ENCODE measurements around the gene RRP1B.
"Not testable (repeated sequence)": the region's sequence is repeated elsewhere in the genome, so short reads cannot be mapped to it uniquely, and the experiment has no call there.

The RRP1B gene

DNA sequence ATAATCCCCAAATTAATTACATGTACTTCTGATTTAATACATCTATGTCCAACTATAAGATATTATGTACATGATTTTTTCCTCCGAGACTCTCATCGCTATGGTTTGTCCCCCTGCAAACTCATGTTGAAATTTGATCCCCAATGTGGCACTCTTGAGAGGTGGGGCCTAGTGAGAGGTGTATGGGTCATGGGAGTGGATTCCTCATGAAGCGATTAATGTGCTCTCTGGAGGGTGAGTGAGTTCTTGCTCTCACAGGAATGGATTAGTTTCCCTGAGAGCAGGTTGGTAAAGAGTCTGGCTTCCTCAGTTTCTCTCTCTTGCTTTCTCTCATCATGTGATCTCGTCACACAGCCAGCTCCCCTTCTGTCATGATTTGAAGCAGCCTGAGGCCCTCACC lies 16.2 kb upstream of the RRP1B start:
- no peak for DNase-seq (ENCODE audit: low read depth in 2 of 2)

GRCh38 chr21:43644071-43644470 lies 15.3 kb upstream of the RRP1B start:
- DNase-seq (ENCODE audit: low read depth in 2 of 2) = no peak

GRCh38 chr21:43644609-43645008 lies 14.8 kb upstream of the RRP1B start:
- DNase-seq (ENCODE audit: low read depth in 2 of 2) = no peak

DNA sequence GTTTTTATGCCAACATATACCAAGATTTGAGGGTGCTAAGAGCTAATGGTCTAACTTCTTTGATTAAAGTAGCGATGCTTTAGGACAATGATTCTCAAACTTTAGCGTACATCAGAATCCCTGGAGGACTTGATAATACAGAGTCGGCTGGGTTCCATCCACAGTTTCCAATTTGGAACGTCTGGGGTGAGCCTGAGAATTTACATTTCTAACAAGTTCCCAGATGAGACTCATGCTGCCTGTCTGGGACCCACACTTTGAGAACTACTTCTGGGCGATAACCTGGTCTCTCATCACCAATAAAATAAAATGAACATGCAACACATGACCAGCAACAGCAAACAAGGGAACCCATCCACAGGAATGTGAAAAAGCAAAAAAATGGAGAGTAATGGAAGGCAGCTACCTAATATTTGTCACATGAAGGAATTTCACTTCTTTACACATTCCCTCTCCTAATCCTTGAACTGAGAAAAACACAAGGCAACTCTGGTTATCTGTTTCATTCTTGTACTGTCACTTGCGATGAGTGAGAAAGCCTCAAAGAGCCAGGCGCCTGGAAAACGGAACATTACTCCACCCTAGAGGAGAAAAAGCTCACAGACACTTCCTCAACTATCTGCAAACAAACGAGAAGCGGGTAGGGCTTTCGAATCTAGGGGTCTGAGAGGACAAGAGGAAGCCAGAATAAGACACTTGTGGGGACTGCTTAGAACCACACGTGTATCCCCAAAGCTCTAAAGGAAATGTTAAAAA lies 14.0 kb upstream of the RRP1B start:
- no peak for DNase-seq (ENCODE audit: low read depth in 2 of 2)

DNA sequence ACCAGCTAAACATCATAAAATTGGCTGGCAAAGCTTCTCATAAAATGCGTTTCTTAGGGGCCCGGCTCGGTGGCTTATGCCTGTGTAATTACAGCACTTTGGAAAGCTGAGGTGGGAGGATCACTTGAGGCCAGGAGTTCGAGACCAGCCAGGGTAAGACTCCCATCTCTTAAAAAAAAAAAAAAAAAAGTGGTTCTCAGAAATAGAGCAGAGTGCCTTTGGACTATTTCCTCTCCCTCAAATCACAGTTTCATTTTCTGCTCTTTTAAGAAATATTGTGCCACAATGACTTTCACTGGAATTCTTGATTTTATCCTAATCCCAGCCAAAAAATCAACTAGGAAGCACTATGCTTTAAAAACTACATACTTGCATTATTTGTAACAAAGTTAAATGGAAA lies 13.4 kb upstream of the RRP1B start:
- DNase-seq (ENCODE audit: low read depth in 2 of 2) = no peak

DNA sequence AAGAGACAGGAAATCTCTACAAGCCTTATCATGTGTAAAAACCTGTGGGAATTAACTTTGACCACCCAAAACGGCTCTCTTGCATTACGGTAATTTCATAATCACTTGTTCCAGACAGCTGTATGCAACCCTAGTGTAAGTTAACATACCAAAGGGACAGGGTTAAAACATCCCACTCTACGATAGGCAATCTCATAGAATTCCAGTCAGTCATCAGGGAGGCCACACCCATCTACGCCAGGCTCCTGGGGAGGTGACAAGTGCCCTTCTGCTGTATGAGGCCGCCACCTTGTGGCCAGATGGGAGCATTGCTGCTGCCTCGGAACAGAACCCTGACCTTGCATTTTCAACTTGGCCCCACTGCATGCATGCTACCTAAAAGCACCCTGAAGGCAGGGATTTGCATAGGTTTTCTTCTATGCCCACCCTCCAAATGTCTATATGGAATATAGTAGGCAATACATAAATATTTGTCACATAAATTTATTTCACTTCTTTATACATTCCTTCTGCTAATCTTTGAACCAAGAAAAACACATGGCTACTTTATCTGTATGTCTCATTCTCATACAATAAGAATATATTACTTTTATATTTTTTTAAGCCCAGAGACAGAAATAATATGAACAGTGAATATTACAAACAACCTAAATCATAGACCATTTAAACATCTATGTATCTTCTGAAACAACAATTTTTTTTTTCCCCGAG lies 12.7 kb upstream of the RRP1B start:
- peak; percentile 68 to 74 for DNase-seq (ENCODE audit: low read depth in 2 of 2)

- no peak for DNase-seq (ENCODE audit: low read depth in 2 of 2)
These were observed 11.2 kb upstream of the RRP1B start for GRCh38 chr21:43648171-43648570.

DNA sequence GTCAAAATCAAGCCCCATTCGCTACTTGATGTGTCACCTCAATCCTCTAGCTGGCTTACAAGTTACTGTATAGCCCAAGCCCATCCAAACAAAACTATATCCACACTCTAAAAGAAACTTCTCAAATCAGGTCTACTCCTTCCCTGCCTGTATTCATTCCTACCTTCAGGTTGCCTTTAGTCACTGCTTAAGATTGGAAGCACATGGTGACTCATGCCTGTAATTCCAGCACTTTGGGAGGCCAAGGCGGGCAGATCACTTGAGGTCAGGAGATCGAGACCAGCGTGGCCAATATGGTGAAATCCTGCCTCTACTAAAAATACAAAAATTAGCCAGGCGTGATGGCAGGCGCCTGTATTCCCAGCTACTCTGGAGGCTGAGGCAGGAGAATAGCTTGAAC lies 7.4 kb upstream of the RRP1B start:
- DNase-seq (ENCODE audit: low read depth in 2 of 2) = not testable (repeated sequence)

DNA sequence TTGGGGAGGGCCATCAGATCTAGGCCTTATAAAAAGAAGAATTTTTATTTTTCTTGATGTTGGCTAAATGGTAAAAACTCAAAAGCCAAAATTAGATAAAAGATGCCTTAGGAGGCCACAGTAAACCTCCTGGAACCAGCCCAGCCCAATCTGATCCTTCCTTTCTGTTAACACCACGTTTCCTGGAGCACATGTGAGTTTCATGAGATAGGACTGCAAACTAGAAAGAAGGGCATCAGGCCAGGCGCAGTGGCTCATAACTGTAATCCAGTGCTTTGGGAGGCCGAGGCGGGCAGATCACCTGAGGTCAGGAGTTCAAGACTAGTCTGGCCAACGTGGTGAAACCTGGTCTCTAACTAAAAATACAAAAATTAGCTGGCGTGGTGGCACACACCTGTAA lies 6.7 kb upstream of the RRP1B start:
- DNase-seq (ENCODE audit: low read depth in 2 of 2) = no peak

DNA sequence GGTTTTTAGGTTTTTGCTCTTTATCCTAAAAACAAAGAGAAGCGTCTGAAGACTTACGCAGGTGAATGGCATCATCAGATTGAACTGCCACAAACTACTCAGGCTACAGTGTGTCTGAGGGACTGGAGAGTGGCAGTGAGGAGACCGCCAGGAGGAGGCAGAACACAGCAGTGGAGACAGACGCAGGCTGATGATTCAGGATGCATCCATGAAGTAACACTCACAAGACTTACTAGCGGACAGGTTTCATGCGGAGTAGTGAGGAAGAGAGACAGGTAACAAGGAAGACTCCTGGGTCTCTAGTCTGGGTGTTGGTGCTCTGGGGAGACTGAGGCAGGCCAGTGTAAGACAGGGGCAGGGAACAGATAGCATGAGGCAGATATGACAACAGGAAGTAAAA lies 5.7 kb upstream of the RRP1B start:
- DNase-seq (ENCODE audit: low read depth in 2 of 2) = no peak

DNA sequence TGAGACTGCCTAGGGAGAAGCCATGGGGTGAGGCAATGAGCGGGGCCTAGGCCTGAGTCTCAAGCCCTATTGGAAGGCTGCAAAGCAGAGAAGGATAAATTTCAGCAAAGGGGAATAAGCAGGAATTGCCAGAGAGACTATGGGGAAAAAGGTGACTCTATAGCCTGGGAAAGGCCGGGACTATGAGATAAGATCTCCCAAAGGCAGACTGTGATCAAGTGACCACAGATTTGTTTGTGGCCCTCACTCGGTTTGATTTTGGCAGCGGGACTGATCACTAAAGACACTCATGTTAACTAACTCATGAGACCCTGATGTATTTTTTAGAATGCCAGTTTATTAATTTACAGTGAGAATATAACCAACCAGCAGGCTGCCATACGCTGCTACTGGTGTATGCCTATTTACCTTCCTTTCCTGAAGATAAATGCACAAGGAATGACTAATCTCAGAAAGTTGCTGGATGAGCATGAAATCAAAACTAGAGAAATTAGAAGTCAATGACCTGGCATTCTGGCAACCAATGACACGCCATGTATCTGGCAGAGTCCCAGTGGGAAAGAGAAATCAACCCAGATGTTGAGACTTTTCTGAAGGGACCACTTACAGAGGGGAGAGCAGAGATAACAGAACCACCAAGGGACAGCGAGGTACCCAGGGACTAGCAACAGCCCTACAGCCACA lies 4.4 kb upstream of the RRP1B start:
- DNase-seq (ENCODE audit: low read depth in 2 of 2) = no peak

DNA sequence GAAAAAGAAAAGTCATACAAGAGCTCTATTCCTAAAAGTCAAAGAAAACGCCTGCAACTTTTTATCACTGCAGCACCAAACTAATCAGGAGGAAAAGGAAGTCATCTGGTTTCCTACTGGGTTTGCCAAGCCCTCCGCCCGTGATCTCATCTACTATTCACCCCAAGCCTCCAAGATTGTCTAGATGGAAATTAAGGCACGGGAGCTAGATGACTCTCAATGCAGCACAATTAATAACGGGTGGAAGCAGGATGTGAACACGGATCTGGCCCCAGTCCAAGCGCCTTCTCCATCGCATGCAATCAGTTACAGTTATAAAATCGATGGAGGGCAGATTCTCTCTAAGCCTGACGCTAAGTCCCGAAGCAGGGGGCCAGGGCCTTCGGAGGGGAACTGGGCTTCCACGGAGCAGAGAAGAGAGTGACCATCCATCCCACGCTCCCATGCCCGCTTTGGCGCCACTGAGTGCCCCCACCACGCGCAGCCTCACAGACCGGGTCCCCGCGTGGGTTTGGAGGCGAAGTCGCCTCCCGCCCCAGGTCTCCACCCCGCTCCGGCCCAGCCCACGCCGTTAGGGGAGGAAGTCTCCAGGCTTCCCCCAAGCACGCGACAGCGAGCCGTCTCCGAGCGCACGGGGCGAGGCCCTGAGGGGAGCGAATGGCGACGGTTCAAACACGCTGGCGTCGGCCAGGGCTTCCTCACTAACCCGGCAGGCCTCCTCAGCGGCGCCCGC lies 1.8 kb upstream of the RRP1B start:
- DNase-seq (ENCODE audit: low read depth in 2 of 2) = no peak

DNA sequence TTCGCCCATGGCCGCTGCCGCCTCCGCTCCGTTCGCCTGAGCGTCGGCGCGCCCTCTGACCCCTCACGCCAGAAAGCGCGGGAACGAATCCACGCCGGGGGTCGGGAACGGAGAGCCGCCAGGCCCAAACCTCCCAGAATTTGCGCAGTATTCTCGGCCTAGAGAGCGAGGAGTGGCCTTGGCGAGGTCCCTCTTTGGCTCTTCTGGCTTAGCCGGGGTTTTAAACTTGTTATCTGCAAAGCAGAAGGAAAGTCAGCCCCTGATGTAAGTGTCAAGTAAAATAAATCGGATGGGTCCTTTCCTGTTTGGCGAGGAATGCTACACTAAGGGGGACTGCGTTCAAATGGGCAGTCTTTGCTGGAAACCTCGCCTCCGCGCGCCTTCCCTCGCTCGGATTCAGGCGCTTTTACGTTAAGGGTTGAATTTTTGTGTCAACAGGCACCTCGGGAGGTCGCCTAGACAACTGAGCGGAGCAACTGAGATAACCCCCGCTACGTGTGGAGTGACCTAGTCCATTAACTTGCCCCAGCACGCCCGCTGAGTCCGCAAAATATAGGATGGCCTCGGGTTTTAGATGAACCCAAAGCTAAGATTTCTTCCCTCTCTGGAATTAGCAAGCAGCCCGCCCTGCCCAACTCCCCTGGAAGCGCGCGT lies 1.1 kb upstream of the RRP1B start:
- no peak for DNase-seq (ENCODE audit: low read depth in 2 of 2)

GRCh38 chr21:43658769-43659135 lies 608 bp upstream of the RRP1B start:
- no peak for DNase-seq (ENCODE audit: low read depth in 2 of 2)

GRCh38 chr21:43662286-43662685 lies 2.9 kb downstream of the RRP1B start:
- no peak for DNase-seq (ENCODE audit: low read depth in 2 of 2)

DNA sequence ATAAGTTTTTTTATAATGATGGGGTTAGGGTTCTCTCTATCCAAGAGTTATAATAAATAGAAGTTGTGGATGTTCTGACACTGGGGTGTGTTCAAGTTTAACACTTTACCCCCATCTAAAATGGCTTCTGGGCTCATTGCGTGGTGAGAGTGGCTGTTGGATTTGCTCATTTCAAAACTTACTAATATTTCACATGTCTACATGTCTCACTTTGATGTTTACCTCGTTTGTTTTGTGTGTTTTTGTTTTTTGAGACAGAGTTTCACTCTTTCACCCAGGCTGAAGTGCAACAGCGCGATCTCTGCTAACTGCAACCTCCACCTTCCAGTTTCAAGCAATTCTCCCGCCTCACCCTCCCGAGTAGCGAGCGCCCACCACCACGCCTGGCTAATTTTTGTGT lies 3.7 kb downstream of the RRP1B start:
- DNase-seq (ENCODE audit: low read depth in 2 of 2) = no peak

DNA sequence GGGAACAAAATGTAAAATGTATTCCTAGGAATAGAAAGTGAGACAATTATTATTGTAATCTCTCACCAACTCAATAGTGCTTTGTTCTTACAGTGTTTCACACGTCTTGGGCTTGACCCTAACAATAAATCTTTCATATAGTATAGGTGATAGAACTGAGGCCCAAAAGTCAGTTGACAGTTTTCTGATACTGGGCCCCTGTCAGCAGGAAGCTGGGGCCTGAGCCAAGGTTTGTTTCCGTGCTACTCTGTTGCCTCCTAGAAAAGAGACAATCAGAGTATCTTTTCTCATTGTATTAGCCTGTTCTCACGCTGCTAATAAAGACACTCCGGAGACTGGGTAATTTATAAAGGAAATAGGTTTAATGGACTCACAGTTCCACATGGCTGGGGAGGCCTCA lies 5.0 kb downstream of the RRP1B start:
- DNase-seq (ENCODE audit: low read depth in 2 of 2) = no peak

DNA sequence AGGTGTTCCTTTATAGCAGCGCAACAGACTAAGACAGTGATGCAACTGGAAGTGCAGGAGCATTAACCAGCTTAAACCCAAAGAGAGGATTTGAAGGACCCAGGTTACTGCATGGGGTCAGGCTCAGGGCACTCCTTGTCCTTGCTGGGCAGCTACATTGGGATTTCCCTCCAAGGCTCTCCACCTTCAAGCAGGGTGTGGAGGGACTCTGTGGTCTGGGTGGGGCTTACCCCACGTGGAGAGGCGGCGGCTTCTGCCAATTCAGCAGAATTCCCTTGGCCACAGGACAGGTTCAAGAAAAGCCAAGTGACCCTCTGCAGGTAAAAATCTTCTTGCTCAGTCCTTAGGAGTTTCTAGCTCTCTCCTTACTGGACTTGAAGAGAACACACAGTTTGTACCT lies 6.5 kb downstream of the RRP1B start:
- no peak for DNase-seq (ENCODE audit: low read depth in 2 of 2)

GRCh38 chr21:43667191-43667904 lies 8.0 kb downstream of the RRP1B start:
- no peak for DNase-seq (ENCODE audit: low read depth in 2 of 2)

GRCh38 chr21:43669828-43670605 lies 10.7 kb downstream of the RRP1B start:
- no peak for DNase-seq (ENCODE audit: low read depth in 2 of 2)
